ENCODE results near the gene VWA7.
"Not testable (repeated sequence)": the region's sequence is repeated elsewhere in the genome, so short reads cannot be mapped to it uniquely, and the experiment has no call there.

The VWA7 gene

GRCh38 chr6:31801031-31801927 lies 24.2 kb upstream of the VWA7 start:
- DNase-seq: not testable (repeated sequence)

DNA sequence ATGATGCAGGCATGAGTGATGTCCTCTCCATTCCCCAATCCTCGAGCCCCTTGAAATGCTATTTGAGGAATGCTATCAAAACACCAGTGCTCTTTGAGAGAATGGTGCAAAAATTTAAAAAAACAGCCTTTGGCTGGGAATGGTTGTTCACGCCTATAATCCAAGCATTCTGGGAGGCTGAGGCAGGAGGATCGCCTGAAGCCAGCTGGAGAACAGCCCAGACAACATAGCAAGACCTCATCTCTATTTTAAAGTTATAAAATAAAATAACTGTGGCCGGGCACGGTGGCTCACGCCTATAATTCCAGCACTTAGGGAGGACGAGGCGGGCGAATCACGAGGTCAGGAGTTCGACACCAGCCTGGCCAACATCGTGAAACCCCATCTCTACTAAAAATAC lies 22.7 kb upstream of the VWA7 start:
- DNase-seq: no peak

DNA sequence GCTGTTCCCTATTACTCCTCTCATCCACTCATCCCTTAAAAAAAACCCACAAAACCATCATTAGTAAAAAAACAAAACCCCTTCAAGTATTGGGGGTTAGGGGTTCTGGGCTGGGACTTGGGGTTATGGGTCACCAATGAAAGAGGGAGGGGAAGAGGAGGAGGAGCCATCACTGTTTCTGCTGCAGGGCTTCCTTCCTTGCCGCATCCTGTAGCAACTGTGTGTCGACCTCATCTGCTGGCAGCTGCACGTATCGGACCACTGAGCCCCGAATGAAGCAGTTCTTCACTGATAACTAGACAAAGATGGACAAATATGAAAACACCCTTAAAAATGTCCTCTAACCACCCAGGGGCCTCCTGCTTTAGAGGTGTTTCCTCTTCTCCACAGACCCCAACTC lies 20.5 kb upstream of the VWA7 start:
- DNase-seq: no peak

GRCh38 chr6:31796993-31797385 lies 19.9 kb upstream of the VWA7 start:
- no peak for DNase-seq

GRCh38 chr6:31795616-31796298 lies 18.6 kb upstream of the VWA7 start, which contains the start of gene VARS1:
VARS1 (minus strand) TSS chr6:31795752; CDS start chr6:31795217, 535 bp downstream.
- no peak for DNase-seq

GRCh38 chr6:31794866-31795615 lies 17.9 kb upstream of the VWA7 start:
- no peak for DNase-seq

GRCh38 chr6:31794294-31794865 lies 17.3 kb upstream of the VWA7 start:
- DNase-seq: no peak

GRCh38 chr6:31793927-31794245 lies 16.8 kb upstream of the VWA7 start:
- not testable (repeated sequence) for DNase-seq

GRCh38 chr6:31792761-31793171 lies 15.6 kb upstream of the VWA7 start:
- no peak for DNase-seq

- DNase-seq: no peak
Observed at GRCh38 chr6:31792090-31792374, 14.9 kb upstream of the VWA7 start.

DNA sequence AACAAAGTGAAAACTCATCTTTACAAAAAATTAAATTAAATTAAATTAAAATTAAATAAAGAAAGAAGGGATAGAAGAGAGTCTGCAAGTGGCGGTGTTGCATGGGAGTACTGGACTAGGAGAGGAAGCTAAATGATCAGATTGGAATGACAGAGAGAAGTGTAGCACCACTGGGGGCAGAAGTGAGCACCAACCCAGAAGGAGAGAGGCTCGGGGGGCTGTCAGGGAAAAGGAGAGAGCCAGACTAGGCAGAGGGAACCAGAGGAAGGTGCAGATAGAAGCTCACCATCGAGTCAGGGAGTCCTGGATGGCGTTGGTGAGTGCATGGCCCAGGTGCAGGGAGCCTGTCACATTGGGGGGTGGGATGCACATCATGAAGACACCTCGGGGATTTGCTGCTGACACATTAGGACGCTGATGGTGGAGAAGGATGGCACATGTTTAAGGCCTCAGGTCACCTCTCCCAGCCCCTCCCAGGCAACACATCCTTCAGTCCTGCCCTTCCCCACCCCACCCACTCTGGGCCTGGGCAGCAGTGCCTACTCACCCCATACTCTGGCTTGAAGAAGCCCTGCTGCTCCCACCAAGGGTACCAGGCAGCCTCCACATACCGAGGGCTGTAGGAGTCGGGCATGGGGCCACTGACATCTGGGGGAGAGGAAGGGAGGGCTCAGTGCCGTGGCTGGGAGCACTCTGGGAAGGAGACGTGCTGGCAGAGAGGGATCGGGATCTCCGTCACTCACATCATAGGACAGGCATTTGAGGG lies 14.4 kb upstream of the VWA7 start:
- DNase-seq: no peak

- DNase-seq: no peak
Observed at GRCh38 chr6:31785475-31785874, 8.3 kb upstream of the VWA7 start.

DNA sequence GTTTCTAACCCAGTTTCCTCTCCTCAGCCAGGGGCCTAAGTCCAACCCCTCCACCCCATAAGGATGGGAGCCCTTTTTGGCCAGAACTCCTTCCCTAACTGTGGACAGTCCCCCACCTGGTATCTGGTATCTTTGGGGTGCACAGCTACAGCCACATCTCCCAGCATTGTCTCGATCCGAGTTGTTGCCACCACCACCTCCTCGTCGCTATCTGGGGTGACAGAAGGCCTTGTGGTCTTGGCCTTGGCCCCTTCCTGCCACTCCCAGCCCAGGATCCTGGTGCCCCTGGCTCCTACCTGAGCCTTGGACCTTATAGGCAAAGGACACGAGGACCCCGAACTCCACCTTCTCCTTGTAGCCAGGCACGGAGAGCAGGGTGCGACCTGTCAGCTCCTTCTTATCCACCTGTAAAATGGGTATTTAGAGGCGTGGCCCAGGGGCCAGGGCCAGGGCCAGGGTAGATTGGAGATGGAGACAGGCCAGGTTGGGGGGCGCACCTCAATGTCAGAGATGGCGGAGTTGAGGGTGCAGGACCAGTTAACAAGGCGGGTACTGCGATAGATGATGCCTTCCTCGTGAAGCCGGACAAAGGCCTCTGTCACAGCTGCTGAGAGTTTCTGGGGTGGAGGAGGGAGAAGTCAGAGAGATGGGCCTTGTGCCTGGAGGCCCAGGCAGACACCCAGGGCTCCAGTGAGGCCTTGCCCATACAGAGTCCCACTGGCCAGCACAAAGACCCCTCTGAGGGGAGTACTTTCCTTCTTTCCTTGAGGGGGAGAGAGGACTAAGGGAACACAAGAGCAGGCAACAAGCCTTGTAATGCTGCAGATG lies 7.2 kb upstream of the VWA7 start:
- DNase-seq: no peak

DNA sequence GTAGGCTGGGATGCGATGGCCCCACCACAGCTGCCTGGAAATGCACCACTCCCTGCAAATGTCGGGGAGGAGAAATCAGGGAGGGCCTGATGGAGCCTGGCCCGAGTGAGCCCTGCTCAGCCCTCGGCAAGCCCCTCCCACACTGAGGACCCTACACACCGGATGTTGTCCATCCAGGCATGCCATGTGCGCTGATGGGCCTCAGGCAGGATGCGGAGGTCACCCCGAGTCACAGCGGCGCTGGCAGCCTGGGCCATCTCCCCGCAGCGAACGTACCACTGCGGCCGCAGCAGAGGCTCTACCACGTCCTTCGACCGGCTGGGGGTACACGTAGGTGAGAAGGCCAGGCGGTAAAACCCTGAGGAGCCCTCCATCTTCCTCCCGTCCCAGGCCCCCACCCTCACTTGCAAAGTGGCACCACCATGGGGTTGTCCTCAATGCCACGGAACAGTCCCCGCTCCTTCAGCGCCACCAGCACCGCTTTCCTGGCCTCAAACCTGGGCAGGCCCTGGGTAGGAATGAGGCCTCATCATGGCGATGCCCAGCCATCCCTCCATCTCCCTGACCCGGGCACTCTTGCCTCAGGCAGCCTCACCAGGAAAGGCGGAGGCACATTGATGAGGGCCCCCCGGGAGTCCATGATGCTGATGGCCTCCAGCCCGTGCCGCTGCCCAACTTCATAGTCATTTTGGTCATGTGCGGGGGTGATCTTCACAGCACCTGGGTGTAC lies 5.2 kb upstream of the VWA7 start:
- DNase-seq: no peak

DNA sequence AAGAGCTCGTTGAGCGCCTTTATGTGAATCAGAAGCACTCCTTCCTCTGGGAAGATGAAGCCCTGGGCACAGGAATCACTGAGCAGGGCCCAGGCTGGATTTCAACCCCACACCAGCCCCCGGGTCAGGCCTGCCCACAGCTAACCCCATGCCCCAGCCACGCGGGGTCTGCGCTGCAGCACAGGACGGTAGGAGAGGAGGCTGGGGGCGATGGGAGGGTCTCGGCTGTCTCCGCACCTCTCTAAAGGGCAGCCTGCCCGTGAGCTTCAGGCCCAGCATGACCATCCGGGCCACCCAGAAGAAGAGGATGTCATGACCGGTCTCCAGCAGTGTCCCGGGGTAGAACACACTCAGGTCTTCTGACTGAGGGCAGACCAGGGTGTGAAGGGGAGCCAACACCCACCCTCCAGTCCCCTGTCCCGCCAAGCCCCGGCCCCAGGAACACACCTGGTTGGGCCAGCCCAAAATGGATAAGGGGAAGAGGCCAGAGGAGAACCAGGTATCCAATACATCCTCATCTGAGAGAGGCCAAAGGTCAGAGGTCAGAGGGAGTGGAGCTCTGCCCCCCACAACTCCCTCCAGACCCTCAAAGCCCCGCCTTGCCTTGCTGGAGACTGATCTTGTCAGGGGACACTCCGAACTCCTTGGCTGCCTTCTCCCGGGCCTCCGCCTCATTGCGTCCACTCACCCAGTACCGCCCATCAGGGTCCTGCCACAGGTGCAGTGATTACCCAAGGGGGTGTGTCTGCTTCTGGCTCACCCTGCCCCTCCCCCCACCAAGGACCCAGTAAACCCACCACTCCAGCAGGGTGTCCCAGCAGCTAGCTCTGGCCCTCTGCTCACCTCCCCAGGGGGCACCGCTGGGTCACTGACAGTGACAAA lies 4.4 kb upstream of the VWA7 start:
- no peak for DNase-seq

DNA sequence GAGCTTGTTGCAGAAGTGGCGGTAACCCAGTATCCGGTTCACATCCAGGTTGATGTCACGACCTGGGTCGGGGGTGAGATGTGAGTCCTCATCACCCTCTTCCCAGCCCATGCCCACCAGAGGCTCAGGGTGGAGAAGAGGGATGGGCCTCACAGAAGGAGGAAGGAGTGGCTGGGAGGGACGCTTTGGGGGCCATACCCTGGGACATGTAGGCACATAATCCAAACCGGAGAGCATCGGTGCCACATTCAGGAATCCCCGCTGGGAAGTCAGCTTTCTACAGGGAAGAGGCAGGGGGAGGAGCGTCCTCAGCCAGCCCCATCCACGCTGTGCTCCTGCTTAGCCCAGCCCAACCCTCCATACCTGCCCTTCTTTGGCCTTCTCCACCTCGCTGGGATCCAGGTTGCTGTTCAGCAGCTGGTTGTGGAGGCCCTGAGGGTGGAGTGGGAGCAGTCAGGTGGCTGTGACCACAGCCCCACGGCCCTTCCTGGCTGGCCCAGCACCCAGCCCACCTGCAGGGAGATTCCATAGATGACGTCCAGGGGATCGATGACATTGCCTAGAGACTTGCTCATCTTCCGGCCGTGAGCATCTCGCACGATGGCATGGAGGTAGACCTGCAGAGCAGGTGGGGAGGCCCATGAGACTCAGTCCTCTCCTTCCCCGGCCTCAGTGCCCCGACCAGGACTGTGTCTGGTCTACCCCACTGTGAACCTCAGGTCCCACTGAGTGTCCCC lies 3.5 kb upstream of the VWA7 start:
- DNase-seq: no peak

GRCh38 chr6:31779908-31780307 lies 2.8 kb upstream of the VWA7 start:
- DNase-seq: no peak

DNA sequence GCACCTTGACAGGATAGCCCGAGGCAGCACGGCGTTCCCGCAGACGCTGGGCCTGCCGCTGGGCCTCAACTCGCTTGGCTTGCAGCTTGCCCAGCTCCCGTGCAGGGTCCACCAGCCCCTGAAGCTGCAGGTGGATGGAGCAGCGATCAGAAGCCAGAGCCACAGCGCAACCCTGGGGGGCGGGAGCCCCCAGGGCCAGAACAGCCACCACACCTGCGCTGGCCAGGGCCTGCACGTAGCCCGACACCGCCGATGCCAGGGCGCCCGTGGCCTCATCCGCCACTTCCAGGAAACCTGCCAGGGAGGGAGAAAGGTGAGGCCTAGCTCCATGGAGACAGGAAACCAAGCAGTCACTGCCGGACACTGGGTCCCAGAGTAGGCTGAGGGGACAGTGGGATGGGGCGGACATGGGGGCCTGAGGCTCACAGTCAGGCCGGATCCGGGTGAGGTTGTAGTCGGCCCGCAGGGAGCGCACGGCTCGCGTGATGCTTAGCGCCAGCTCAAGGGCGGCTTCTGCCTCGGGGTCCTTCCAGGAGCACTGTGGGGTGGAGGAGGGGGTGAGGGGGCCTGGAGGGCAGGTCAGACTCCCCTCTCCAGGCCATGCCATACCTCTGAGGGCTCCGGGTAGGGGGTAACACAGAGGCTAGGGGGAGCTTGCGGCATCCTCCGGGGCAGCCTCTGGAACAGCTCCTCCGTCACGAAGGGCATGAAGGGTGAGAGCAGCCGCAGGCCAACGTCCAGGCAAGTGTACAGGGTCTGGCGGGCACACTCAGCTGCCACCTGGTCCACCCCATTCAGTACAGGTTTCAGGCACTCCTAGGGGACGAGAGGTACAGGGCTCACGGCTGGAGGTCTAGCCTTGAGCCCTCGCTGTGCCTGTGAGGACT lies 2.1 kb upstream of the VWA7 start:
- no peak for DNase-seq

Measured in cortex of kidney (tissue), 1 donor.